Measurements from ENCODE around the gene SPATA13.
"Not testable (repeated sequence)": the region's sequence is repeated elsewhere in the genome, so short reads cannot be mapped to it uniquely, and the experiment has no call there.

Gene SPATA13

DNA sequence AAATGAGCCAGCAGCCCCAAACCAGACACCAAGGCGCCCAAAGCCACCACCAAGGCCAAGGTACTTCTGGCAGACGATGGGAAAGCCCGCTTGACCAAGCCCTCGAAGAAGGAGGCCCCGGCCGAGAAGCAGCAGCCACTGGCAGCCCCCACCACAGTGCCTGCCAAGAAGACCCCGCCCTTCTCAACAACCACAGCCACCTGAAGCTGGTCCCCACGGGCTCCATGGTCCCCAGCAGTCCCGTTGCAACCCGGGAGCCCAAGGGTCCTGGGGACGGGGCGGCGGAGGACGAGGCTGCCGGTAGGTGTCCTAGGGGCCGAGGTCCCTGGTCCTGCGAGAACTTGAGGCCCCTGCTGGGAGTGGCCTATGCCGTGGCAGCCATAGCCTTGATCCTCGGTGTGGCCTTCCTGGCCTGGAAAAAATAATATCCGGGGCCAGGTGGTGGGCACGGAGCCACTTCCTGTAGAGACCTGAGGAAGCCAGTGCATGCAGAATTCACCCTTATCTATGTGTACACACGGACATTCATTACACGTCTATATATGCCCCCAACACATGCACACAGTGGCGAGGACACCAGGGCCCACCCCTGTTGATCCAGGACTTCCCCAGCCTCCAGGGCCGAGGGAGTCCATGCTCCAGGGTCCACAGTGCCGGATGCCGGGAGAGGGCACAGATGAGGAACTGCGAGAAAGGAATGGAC lies 162.7 kb downstream of the SPATA13 start:
- no peak for TF ChIP-seq POLR2A (IDR thresholded peaks at IDR 0.05; ENCODE audit: low read length)
- TF ChIP-seq GATA1 (IDR thresholded peaks at IDR 0.05; ENCODE audit: low read depth, low read length), result no peak
- no peak for DNase-seq

DNA sequence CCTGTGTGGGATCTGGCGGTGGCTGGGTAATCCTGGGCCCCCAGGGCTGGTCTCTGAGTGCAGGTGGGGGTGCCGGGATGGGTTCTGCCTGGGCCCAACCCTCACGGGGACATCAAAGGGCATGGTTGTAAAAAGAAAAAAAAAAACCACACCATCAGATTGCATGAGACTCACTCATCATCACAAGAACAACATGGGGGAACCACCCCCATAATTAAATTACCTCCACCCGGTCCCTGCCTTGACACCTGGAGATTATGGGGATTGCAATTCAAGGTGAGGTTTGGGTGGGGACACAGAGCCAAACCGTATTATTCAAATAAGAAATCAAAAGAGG lies 163.2 kb downstream of the SPATA13 start:
- no peak for DNase-seq
- TF ChIP-seq GATA1 (IDR thresholded peaks at IDR 0.05; ENCODE audit: low read depth, low read length) (no peak), POLR2A (IDR thresholded peaks at IDR 0.05; ENCODE audit: low read length) (no peak)

DNA sequence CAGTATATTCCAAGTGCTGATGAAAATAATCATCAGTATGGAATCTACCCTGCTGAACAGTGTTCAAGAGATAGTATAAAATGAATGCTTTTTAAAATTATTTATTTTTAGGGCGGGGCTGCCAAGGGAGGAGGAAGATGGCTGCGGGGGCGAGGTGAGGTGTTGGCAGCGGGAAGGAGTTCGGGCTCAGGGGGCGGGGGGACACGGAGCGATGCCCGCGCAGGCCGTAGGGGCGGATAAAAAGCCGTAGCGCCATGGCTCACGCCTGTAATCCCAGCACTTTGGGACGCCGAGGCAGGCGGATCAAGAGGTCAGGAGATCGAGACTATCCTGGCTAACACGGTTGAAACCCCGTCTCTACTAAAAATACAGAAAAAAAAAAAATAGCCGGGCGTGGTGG lies 167.1 kb downstream of the SPATA13 start:
- not testable (repeated sequence) for DNase-seq

DNA sequence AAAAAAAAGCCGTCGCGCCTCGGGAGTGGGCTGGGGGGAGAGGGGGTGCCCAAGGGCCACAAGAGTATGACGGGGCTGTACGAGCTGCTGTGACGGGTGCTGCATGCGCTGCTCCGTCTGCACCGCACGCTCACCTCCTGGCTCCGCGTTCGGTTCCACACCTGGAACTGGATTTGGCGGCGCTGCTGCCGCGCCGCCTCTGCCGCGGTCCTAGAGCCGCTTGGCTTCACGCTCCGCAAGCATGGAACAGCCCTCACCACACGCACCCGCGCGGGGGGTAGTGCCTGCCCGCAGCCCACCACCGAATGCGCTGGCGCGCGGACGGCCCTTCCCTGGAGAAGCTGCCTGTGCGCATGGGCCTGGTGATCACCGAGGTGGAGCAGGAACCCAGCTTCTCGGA lies 167.6 kb downstream of the SPATA13 start:
- TF ChIP-seq GATA1 (IDR thresholded peaks at IDR 0.05; ENCODE audit: low read depth, low read length), result no peak
- no peak for TF ChIP-seq POLR2A (IDR thresholded peaks at IDR 0.05; ENCODE audit: low read length)
- DNase-seq, result no peak

DNA sequence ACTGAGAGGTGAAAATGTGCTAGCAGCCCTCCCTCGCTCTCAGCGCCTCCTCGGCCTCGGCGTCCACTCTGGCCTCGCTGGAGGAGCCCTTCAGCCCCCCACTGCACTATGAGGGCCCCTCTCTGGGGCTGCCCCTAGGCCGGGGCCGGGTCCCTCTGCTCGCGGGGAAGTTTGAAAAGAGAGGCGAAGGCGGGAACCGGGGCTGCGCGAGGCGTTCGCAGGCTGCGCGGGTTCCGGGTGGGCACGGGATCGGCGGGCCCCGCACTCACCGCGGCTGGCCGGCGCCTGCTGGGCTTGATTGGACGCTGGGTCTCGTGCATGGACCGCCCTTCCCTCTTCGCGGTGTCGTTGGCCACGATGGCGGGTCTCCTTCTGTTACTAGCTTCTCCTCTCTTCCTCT lies 178.2 kb downstream of the SPATA13 start:
- DNase-seq, result no peak
- TF ChIP-seq GATA1 (IDR thresholded peaks at IDR 0.05; ENCODE audit: low read depth, low read length) (no peak), POLR2A (IDR thresholded peaks at IDR 0.05; ENCODE audit: low read length) (no peak)

DNA sequence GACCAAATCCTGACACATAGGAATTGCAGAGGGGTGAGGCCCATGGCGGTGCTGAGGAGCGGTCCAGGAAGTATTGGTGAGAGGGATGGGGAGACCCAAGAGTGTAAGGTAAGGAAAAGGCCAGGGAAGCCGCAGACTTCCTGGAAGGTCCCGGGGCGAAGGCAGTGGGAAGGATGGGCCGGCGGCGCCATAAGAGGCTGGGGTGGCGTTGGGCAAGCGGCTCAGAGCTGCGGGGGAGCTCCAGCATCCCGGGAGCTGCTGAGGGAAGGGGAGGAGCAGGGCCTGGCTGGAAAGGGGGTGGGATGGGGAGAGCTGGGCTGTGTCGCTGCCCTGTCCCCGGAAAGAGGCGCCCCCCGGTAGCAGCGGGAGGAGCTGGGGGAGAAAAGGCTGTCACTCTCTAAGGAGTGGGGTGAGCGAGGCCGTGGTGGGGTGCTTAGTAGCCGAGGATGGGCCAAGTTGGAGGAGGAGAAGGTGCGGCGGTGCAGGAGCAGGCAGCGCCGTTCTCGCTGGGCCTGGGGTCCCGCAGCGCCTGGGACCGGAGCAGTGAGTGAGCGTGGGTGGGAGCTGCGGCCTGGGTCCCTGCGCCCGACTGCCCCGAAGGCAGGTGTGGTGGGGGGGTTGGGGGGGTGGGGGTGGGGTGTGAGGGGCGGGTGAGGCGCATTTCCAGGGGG lies 179.6 kb downstream of the SPATA13 start:
- DNase-seq, result no peak
- no peak for TF ChIP-seq GATA1 (IDR thresholded peaks at IDR 0.05; ENCODE audit: low read depth, low read length)
- TF ChIP-seq POLR2A (IDR thresholded peaks at IDR 0.05; ENCODE audit: low read length), result no peak

DNA sequence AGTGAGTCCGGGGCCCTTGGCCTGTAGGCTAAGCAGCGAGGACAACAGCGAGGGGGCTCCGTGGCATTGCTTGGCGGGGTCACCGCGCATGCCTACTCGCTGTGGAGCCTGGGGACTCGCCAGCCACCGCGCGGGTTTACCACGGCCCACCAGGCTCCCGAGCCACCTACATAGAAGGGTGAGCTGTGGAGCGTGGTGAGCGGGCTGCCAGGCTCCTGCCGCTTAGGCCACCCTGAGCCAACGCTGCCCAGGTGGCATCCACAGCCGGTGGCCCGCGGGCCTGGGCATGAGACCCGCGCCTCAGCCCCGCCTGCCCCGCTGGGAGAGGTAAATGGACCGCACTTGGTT lies 180.1 kb downstream of the SPATA13 start:
- TF ChIP-seq POLR2A (IDR thresholded peaks at IDR 0.05; ENCODE audit: low read length) (no peak), GATA1 (IDR thresholded peaks at IDR 0.05; ENCODE audit: low read depth, low read length) (no peak)
- no peak for DNase-seq

DNA sequence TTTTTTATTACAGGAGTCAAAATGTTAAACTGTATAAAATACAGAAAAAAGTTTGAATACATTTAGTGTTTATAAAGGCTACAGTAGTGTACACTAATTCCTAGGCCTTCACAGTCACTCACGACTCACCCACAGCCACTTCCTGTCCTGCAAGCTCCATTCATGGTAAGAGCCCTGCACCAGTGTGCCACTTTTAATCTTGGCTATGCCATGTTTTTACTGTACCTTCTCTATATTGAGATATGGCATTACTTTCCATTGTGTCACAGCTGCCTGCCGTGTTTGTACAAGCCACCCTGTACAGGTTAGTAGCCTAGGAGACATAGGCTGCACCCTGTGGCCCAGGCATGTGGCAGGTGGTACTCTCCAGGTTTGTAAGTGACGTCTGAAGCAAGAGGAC lies 180.9 kb downstream of the SPATA13 start:
- TF ChIP-seq GATA1 (IDR thresholded peaks at IDR 0.05; ENCODE audit: low read depth, low read length) (no peak), POLR2A (IDR thresholded peaks at IDR 0.05; ENCODE audit: low read length) (no peak)
- no peak for DNase-seq

DNA sequence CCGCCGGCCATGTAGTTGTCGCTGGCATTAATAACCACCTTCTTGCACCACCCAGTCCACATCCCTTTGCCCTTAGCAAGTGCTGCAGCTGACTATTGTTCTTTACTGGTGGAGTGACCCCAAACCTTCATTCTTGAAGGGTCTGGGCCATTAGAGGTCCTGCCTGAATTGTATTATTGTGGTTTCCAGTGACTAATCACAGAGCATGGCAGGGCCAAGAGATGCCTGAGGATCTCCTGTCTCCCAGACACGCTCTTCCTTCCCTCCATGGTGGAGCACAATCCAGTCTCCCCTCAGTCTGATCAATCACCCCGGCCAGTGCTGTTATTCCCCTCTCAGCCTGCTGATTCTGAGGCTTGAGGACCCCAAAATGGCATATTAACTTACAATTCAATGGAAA lies 187.9 kb downstream of the SPATA13 start:
- no peak for TF ChIP-seq GATA1 (IDR thresholded peaks at IDR 0.05; ENCODE audit: low read depth, low read length)
- TF ChIP-seq POLR2A (IDR thresholded peaks at IDR 0.05; ENCODE audit: low read length), result no peak
- no peak for DNase-seq

DNA sequence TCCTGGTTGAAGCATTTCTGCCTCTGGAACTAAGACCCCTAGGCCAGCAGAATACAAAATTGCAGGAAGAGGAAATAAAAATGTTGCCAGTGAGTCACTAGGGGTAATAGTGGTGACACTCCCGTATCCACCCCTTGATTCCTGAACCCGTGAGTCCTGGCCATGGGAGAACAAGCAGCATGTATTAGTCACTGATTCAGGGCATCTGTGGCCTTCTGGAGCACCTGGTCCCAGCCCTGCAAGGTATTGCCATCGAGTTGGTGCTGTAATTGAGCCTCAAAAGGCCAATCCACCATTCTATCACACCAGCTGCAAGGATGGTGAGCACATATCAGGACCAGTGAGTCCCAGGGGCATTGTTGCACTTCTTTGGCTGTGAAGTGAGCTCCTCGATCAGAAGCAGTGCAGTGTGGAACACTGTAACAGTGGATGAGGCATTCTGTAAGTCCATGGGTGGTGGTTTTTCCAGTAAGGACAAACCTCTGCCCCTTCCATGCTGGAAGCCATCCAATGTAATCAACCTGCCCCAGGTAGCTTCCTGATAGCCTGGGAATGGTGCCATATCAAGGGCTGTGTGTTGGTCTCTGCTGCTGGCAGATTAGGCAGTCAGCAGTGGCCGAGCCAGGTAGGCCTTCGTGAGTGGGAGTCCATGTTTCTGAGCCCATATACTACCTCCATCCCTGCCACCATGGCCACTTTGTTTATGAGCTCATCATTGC lies 188.4 kb downstream of the SPATA13 start:
- no peak for TF ChIP-seq POLR2A (IDR thresholded peaks at IDR 0.05; ENCODE audit: low read length)
- TF ChIP-seq GATA1 (IDR thresholded peaks at IDR 0.05; ENCODE audit: low read depth, low read length), result no peak
- no peak for DNase-seq

DNA sequence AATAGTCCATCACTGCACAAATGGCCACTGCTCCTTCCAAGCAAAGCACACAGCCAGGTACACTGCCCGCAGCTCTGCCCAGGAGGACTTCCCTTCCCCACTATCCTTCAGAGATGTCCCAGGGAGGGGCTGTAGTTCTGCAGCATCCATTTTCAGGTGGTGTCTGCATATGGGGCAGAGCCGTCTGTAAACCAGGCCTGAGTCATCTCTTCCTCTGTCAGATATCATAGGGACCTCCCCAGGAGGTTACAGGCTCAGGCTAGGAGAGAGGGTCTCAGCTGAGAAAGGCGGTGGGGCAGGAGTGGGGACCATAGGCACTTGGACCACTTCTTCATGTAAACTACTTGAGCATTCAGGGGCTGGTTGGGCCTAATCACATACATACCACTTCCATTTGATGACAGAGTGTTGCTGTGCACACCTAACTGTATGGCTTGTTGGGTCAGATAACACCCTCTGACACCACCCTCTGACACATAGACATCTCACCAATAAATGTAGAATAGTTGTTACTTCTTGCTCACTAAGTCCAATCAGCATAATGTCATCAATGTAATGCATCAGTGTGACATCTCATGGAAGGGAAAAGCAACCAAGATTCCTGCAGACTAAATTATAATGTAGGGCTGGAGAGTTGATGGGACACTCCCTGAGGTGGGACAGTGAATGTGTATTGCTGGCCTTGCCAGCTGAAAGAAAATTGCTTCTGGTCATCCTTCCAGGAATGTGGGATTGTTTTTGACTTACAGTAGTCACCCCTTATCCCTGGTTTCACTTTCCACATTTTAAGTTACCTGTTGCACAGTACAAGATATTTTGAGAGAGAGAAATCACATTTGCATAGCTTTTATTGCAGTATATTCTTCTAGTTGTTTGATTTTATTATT lies 189.5 kb downstream of the SPATA13 start:
- DNase-seq, result not testable (repeated sequence)

DNA sequence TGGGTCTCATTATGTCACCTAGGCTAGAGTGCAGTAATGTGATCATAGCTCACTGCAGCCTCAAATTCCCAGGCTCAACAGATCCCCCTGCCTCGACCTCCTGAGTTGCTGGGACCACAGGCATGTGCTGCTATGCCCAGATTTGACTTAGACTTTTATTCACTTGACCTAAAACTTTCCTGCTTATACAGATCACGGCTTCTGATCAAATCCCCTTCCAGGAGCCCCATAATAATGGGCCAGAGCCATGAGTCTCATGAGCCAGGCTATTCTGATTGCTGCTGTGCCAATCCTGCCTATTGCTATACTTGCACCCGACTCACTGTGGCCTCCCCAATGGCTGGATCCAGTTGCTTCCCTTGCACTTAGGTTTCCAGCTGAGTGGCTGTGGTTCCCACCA lies 190.9 kb downstream of the SPATA13 start:
- no peak for DNase-seq
- TF ChIP-seq GATA1 (IDR thresholded peaks at IDR 0.05; ENCODE audit: low read depth, low read length), result no peak
- TF ChIP-seq POLR2A (IDR thresholded peaks at IDR 0.05; ENCODE audit: low read length), result no peak

DNA sequence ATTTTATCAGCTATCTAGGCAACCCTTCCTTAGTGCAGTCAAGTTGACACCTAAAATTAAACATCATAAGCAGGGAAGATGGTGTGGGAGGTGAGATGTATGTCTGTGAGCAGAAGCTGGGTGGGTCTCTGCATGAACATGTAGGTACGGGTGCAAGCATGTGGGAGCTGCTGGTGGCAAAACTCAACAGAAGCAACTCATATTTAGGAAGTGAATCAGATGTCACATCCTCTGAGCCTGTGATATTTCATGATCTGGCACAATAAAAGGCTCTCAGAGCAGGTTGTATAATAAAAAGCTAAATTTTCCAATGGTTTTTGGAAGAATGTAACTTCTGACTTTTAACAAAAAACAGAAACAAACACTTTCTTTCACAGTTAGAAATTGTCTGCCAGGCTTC lies 193.2 kb downstream of the SPATA13 start:
- DNase-seq, result no peak
- no peak for TF ChIP-seq GATA1 (IDR thresholded peaks at IDR 0.05; ENCODE audit: low read depth, low read length)
- no peak for TF ChIP-seq POLR2A (IDR thresholded peaks at IDR 0.05; ENCODE audit: low read length)

DNA sequence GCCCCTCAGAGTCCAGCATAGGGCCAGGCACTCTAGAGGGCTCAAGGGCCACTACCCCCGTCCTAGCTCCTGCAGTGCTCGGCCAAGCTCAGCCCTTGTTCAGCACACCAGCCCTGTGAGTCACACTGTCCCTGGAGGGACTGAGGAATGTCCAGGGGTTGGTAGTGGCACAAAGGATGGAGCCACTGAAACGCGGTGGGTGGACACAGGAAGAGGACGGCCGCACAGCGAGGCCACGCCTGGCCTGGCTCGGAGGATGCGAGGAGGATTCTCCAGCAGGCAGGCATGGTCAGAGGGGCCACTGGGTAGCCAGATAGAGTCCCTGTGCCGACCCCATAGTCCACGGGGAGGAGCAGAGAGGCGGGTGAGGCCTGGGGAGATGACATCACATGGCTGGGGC lies 194.6 kb downstream of the SPATA13 start:
- no peak for DNase-seq
- TF ChIP-seq GATA1 (IDR thresholded peaks at IDR 0.05; ENCODE audit: low read depth, low read length) (no peak), POLR2A (IDR thresholded peaks at IDR 0.05; ENCODE audit: low read length) (no peak)

Measured in erythroblast (primary cell).